HK-2 (cell line): ENCODE results near the gene MAP2K3.

Experiments
- DNase-seq: peaks from one replicate; pipeline ENCODE4 v3.0.0-alpha.2; 2018; ENCODE audit not compliant: unreplicated experiment

The MAP2K3 gene

DNA sequence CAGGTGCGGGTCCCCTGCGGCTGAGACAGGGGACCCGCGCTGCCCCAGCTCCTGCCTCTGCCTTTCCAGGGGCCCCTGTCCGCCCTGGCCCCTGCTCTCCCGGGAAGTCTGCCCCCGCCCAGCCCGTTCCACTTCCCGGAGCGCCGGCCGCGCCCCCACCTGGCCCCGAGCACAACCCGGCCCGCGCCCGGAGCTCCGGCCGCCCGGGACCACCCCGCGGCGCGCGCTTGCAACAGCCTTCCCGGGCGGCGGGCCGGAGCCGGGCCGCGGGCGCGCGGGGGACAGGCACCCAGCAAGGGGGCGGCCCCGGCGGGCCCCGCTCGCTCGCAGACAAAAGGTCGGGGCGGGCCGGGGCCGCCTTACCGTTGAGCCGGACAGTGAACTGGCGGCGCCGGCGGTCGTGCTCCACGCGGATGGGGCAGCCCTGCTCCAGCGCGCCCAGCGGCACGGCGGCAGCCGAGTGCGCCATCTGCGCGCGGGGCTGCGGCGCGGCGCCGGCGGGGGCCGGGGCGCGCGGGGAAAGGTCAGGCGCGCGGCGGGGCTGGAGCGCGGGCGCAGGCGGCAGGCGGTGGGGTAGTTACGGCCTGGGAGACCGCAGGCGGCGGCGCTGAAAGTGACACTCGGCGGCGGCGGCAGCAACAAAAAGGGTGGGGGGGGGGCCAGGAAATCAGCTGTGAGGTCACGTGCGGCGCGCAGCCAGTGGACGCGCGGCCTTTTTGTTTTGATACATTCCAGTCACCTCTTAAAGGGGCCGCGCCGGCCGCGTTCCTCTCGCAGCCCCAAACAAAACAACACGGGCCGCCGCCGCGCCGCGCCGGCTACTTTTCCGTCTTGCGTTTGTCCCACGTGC, 31.5 kb upstream of the MAP2K3 start, which contains the start of gene NATD1:
NATD1 (minus strand) TSS at position 615 of the 850 bp plus-strand sequence; CDS start at position 469, 146 bp downstream.
- peak; percentile 75 for DNase-seq

- DNase-seq: no peak
These were observed 30.7 kb upstream of the MAP2K3 start for GRCh38 chr17:21253646-21254441.

DNA sequence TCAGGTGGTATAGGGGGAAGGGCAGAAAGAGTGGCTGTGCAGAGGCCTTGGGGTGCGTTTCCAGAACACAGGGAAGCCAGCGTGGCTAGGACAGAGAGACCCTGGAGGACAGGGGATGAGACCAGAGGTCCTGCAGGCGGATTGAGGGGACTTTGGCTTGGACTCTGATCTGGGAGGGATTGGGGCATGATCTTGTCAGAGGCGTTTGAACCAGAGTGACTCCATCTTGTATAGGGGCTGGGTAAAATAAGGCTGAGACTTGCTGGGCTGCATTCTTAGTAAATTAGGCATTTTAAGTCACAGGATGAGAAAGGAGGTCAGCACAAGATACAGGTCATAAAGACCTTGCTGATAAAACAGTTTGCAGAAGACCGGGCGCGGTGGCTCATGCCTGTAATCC, 25.9 kb upstream of the MAP2K3 start:
- no peak for DNase-seq

DNA sequence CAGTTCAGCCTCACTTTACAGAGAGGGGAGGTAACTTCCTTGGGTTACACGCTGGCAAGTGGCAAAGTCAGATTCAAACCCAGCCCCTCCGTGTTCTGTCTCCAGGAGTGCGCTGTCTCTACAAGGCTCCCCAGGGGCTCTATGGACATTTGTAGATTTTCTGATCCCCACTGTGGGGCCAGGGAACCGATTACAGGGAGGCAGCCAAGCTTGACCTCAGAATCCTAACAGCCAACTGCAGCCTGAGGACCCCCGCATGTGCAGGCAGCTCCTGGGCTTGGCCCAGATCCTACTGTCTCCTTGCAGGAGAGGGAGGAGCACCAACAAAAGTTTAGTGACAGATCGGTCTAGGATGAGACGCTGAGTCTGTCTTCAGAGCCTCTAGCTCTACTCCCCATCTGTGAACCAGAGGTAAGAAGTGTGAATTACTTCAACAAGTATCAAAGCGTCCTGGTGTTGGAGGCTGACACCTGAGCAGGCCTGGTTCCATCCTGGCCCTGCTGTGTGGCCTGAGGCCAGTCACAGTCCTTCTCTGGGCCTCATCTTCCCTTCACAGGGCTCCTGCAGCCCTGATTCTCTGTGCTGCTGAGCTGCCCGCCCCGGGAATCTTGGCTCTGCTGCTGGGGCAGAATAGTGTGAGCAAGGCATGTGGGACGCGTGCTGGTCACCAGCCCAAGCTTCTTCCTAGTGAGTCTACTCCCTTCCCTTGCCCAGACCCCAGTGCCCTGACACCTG, 22.1 kb upstream of the MAP2K3 start:
- DNase-seq: no peak

GRCh38 chr17:21263376-21263775, 21.1 kb upstream of the MAP2K3 start:
- no peak for DNase-seq

DNA sequence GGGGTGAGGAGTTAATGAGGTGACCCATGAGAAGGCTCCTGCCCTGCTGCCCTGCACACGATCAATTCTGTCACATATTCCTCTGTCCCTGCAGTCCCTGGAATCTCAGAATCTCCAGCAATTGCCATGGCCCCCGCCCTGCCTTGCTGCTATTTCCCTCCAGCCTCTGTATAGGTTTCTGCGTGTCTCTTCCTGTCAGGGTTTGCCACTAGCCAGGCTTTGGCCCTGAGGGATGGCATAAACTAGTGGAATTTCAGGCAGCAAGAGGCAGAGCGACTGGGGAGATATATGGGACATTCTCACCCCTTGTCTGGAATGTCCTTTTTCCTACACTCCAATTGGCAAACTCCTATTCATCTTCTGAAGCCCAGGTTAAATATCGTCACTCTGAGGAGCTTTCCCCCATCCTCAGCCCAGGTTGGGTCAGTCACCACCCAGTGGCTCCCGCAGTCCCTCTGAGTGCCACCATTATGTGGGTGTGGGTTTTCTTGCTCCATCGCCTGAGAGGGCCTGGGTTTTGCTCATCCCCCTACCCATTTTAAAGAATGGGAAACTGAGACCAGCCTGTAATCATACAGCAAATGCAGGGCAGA, 15.8 kb upstream of the MAP2K3 start:
- DNase-seq: no peak

- DNase-seq: no peak
These were observed 15.1 kb upstream of the MAP2K3 start for GRCh38 chr17:21269394-21269793.

GRCh38 chr17:21271454-21272183, 12.9 kb upstream of the MAP2K3 start:
- DNase-seq: no peak

GRCh38 chr17:21272250-21272649, 12.3 kb upstream of the MAP2K3 start:
- DNase-seq: no peak

DNA sequence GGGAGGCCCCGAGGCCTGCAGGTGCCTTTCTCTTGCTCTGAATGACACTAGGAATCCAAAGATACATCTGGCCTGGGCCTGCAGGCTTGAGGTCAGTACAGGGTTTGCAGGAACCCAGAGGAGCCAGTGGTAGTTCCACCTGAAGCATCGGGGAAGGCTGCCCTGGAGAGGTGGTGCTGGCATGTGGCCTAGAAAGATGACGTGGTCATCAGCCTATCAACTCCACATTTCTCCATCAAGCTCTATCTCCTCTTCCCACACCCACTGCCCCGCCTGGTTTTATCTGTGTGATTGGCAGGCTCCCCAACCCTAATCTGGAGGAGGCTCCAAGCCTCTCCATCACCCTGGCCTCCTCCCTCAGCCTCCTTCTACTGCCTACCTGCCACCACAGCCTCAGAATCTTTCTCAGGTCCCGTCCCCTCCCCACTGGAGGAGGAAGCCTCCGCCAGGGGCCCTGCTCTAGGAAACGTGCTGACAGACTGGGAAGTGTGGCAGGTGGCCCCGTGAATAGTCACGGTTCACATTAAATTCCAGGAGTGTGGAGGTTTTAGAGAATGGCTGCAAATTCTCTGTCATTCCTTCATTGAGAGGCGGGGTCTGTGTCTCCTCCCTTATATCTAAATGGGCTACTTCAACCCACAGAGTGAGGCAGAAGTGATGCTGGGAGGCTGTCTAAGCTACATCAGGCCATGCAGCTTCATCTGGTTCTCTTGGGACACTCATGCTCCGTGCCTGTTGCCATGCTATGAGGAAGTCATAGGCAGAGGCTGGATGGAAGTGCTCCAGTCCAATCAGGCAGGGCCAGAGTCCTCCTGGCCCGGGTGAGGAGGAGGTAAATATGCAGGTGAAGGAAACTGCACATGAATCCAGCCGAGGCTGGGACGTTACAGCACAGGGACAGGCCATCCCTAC, 11.4 kb upstream of the MAP2K3 start:
- no peak for DNase-seq

GRCh38 chr17:21275047-21275578, 9.4 kb upstream of the MAP2K3 start:
- no peak for DNase-seq

- peak; percentile 90 for DNase-seq
These were observed 8.8 kb upstream of the MAP2K3 start for GRCh38 chr17:21275579-21276263.

DNA sequence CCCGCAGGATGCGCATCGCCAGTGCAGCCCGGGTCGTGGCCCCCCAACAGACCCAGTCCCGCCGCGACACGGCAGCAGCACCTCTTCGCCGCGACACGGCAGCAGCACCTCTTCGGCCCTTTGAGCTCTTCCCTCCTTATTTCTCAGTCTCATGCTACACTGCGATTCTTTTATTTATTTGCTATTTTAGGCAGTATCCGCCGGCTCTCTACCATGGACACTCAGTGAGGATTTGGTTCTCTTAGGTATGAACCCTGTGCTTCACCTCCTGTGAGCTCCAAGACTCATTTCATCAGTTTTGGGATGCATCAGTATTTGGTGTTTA, 8.3 kb upstream of the MAP2K3 start:
- DNase-seq: no peak

- no peak for DNase-seq
These were observed 7.2 kb upstream of the MAP2K3 start for GRCh38 chr17:21277332-21277731.

DNA sequence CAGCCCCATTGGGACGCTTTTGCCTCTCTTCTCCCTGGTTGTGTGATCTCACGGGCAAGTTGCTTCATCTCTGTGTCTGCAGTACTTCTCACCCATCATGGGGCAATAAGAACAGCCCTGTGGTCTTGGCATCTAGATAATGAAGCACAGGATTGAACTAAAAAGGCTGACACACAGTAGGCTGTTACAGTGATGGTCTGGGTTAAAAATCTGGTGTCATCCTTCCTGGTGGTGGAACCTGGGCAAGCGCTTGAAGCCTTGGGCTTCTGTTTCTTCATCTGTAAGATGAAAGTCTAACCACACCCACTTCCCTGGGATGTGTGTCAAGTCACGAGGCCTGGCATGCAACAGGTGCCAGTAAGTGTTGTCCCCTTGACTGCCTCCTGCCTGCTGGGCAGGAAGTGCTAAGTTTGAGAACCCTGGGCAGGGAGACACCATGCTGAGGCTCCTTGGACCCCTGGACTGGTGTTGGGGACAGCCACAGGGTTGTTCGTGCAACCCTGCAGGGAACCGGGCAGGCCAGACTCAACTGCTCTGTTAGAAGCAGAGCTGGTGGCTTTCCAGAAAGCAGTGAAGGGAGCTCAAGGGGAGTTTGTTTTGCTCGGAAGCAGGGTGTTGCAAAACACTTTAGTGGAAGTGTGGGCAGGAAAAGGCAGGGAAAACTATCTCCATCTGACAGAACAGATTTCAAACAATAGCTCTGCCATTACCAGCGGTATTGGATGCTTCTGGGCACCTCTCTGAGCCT, 5.9 kb upstream of the MAP2K3 start:
- DNase-seq: no peak

DNA sequence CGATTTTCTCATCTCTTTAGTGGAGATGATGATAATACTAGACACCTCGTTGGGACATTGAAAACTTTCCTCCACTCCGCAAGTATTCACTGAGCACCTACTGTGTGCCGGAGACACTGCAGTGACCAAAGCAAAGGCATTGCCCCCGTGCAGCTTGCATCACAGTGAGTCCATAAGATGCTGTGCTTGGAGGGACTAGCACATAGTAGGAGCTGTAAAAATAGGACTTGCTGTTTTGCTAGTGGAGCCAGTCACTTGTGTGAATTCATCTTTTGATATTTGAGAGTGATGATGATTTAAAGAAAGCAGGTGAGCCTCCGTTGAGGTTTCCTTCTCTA, 5.3 kb upstream of the MAP2K3 start:
- no peak for DNase-seq

- no peak for DNase-seq
These were observed 4.9 kb upstream of the MAP2K3 start for GRCh38 chr17:21279582-21279981.

DNA sequence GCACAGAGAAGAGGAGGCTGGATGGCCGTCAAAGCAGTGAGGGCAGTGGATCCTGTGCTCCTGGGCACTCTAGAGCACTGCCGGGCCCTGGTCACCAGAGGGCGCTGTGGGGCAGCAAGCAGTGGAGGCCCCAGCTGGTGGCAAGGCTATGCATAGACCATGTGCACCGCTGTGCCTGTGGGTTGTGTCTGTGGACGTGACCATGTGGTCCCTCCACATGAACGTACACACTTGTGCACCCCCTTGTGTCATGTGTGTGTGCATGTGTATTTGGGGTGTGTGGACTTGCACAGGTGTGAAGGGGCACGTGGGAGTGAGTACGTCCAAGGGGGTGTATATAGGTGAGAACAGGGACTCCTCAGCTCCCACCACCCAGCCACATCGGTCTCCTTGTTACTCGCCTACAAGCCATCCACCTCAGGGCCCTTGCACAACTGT, 4.4 kb upstream of the MAP2K3 start:
- DNase-seq: peak; percentile 89

- DNase-seq: peak; percentile 73
These were observed 2.3 kb upstream of the MAP2K3 start for GRCh38 chr17:21282231-21282630.
